A549 (cell line): ENCODE measurements around the gene CMTR1. TPM values are rescaled to one million over a fixed set of nuclear protein-coding genes. Genes with fewer than 3 reads are reported as not detected.

ENCODE experiments used
- ATAC-seq, 2 experiments: fragments of 200-7000 bp in 1 of 2; fragments of >200 bp in 1 of 2; cut with Nextera tagmentation in 1 of 2; cut with Tn5 transposase in 1 of 2; 3 replicates each; pipeline versions ENCODE4 v1.8.0 to v1.9.1; 2018 to 2020; ENCODE audit warnings: mild to moderate bottlenecking in 1 of 2, moderate library complexity in 1 of 2
- CTCF ChIA-PET: fragments of 300-600 bp; sonication (Branson Sonifier 250); formaldehyde crosslinking; extraction: SDS; loops from one replicate; lab custom pipeline; 2021; ENCODE audit warnings: antibody characterized with exemption, inconsistent platforms; lab: Yijun Ruan, JAX
- POLR2A ChIA-PET: fragments of 350-600 bp; formaldehyde crosslinking; extraction: SDS; loops from one replicate; lab custom pipeline; 2021; ENCODE audit warnings: antibody characterized with exemption, inconsistent platforms; lab: Yijun Ruan, JAX
- DNase-seq, 2 experiments: peaks; one replicate each; pipeline versions ENCODE4 v3.0.0 to v3.0.0-alpha.2; 2011 to 2016; ENCODE audit warnings: low read depth in 1 of 2, low spot score in 1 of 2
- FAIRE-seq: peaks from 2 replicates; lab custom pipeline; 2011; peaks lifted over from hg19 to GRCh38; lab: Jason Lieb, UNC
- H3K27ac ChIP-seq, 2 experiments: fragments of >200 bp; sonication (Bioruptor Twin); formaldehyde crosslinking; 3 replicates each; pipeline ENCODE4 v1.5.1; 2016 to 2017
- H3K4me1 ChIP-seq: fragments of >200 bp; sonication (Bioruptor Twin); formaldehyde crosslinking; 3 replicates; pipeline ENCODE4 v1.6.1; 2016
- H3K4me2 ChIP-seq: fragments of >200 bp; sonication (Bioruptor Twin); formaldehyde crosslinking; 3 replicates; pipeline ENCODE4 v1.6.1; 2016
- H3K4me3 ChIP-seq: fragments of >200 bp; sonication (Bioruptor Twin); formaldehyde crosslinking; 3 replicates; pipeline ENCODE4 v1.5.1; 2016
- H3K9me3 ChIP-seq: fragments of >200 bp; sonication (Bioruptor Twin); formaldehyde crosslinking; 3 replicates; pipeline ENCODE4 v1.6.1; 2016
- CBX2 ChIP-seq: fragments of 200-600 bp; sonication (generic); IDR thresholded peaks from 2 replicates; pipeline ENCODE4 v1.6.1; 2016; ENCODE audit warnings: low read depth, mild to moderate bottlenecking, borderline replicate concordance
- CEBPB ChIP-seq, 2 experiments: fragments of >200 bp in 1 of 2; sonication (Bioruptor Twin) in 1 of 2; formaldehyde crosslinking in 1 of 2; IDR thresholded peaks; 2 replicates each; pipeline ENCODE4 v1.6.1; 2012 to 2016
- EHMT2 ChIP-seq: fragments of 200-600 bp; sonication (generic); IDR thresholded peaks from 2 replicates; pipeline ENCODE4 v1.6.1; 2016; ENCODE audit warnings: antibody characterized with exemption, low read depth, mild to moderate bottlenecking, moderate library complexity
- FOSL2 ChIP-seq, 2 experiments: fragments of 450-650 bp in 1 of 2; fragments of >200 bp in 1 of 2; sonication (Bioruptor Twin) in 1 of 2; formaldehyde crosslinking; IDR thresholded peaks; 2 replicates each; pipeline versions ENCODE4 v1.5.0 to v1.6.1; 2016 to 2020; ENCODE audit warnings: mild to moderate bottlenecking in 1 of 2, moderate library complexity in 1 of 2
- GATA3 ChIP-seq: IDR thresholded peaks from 2 replicates; pipeline ENCODE4 v1.6.1; 2012; ENCODE audit warnings: borderline replicate concordance
- HDAC2 ChIP-seq: fragments of 200-600 bp; sonication (generic); IDR thresholded peaks from 2 replicates; pipeline ENCODE4 v1.6.1; 2016
- HEYL ChIP-seq: fragments of 250-450 bp; sonication (Bioruptor Pico); IDR thresholded peaks from 2 replicates; pipeline ENCODE4 v1.8.0; 2021; ENCODE audit warnings: mild to moderate bottlenecking, moderate library complexity
- HOXA7 ChIP-seq: fragments of 250-450 bp; sonication (Bioruptor Pico); IDR thresholded peaks from 2 replicates; pipeline ENCODE4 v1.5.0; 2020; ENCODE audit warnings: mild to moderate bottlenecking, moderate library complexity
- HOXB13 ChIP-seq: fragments of 250-450 bp; sonication (Bioruptor Pico); IDR thresholded peaks from 2 replicates; pipeline ENCODE4 v1.5.0; 2020; ENCODE audit warnings: low read depth, mild to moderate bottlenecking, moderate library complexity
- JUN ChIP-seq, 2 experiments: fragments of >200 bp; sonication (Bioruptor Twin); formaldehyde crosslinking; IDR thresholded peaks; 2 replicates in 1 of 2; 3 replicates in 1 of 2; pipeline ENCODE4 v1.6.1; 2016 to 2017
- NFE2L2 ChIP-seq: fragments of 150-350 bp; conservative IDR thresholded peaks from 2 replicates; pipeline ENCODE4 v1.6.1; 2014; ENCODE audit warnings: low read length
- POLR2AphosphoS2 ChIP-seq: conservative IDR thresholded peaks from 2 replicates; pipeline ENCODE4 v1.6.1; 2012; ENCODE audit warnings: low read length, improper control_type of control experiment, inconsistent platforms
- RAD21 ChIP-seq, 2 experiments: fragments of >200 bp in 1 of 2; sonication (Bioruptor Twin) in 1 of 2; formaldehyde crosslinking in 1 of 2; IDR thresholded peaks in 1 of 2; conservative IDR thresholded peaks in 1 of 2; 2 replicates in 1 of 2; 3 replicates in 1 of 2; pipeline ENCODE4 v1.6.1; 2012 to 2018; ENCODE audit warnings: inconsistent platforms in 1 of 2
- RCOR1 ChIP-seq: fragments of 150-350 bp; IDR thresholded peaks from 2 replicates; pipeline ENCODE4 v1.6.1; 2014; ENCODE audit warnings: antibody characterized with exemption, low read length, low read depth
- RFX5 ChIP-seq: fragments of 450-650 bp; IDR thresholded peaks from 2 replicates; pipeline ENCODE4 v1.7.1; 2014; ENCODE audit warnings: antibody characterized with exemption, mild to moderate bottlenecking, moderate library complexity
- RNF2 ChIP-seq: fragments of 200-600 bp; sonication (generic); IDR thresholded peaks from 2 replicates; pipeline ENCODE4 v1.6.1; 2016; ENCODE audit warnings: low read depth, mild to moderate bottlenecking, antibody characterized with exemption, moderate library complexity, borderline replicate concordance
- TFCP2L1 ChIP-seq: fragments of 250-450 bp; sonication (Bioruptor Pico); IDR thresholded peaks from 2 replicates; pipeline ENCODE4 v1.5.0; 2021; ENCODE audit warnings: mild to moderate bottlenecking
- ZFP36 ChIP-seq: fragments of 450-650 bp; IDR thresholded peaks from 2 replicates; pipeline ENCODE4 v1.6.1; 2014; ENCODE audit warnings: borderline replicate concordance; ENCODE audit not compliant: partially characterized antibody
- ZNF302 ChIP-seq: fragments of 250-450 bp; sonication (Bioruptor Pico); IDR thresholded peaks from 2 replicates; pipeline ENCODE4 v1.9.0; 2021; ENCODE audit warnings: inconsistent platforms, mild to moderate bottlenecking, moderate library complexity
- WGBS: methylation state at CpG from one replicate; pipeline ENCODE4 v1.1.6; 2017; ENCODE audit errors: missing lambda C conversion rate; 5-methylcytosine and 5-hydroxymethylcytosine counted together
- polyA plus RNA-seq, 4 experiments: library from polyadenylated mRNA; depleted of rRNA in 3 of 4; stranded (reverse); fragments of >200 nt; fragmentation: RNase III in 1 of 4; extraction: RNeasy Plus Mini Kit Qiagen cat#74134 plus additional on column Dnase treatment in 1 of 4; gene quantifications; 2 replicates in 3 of 4; 3 replicates in 1 of 4; pipeline ENCODE4 v1.2.3, GENCODE V29; 2011 to 2017
- TF ChIP-seq, protein P1 (sequence below): IDR thresholded peaks from 2 replicates; pipeline ENCODE4 v1.6.1; 2012; ENCODE audit warnings: low read depth, borderline replicate concordance
- TF ChIP-seq, protein P2 (sequence below): fragments of 250-450 bp; sonication (Bioruptor Pico); IDR thresholded peaks from 2 replicates; pipeline ENCODE4 v1.5.0; 2020; ENCODE audit warnings: low read depth, mild to moderate bottlenecking, moderate library complexity
- TF ChIP-seq, protein P3 (sequence below): fragments of 250-450 bp; sonication (Bioruptor Pico); IDR thresholded peaks from 2 replicates; pipeline ENCODE4 v1.5.0; 2021; ENCODE audit warnings: mild to moderate bottlenecking, moderate library complexity, borderline replicate concordance

CMTR1 gene
- polyA plus RNA-seq, 2 of the 4 experiments (the other 2 are of a cell fraction): 17.0 to 17.8 TPM

DNA sequence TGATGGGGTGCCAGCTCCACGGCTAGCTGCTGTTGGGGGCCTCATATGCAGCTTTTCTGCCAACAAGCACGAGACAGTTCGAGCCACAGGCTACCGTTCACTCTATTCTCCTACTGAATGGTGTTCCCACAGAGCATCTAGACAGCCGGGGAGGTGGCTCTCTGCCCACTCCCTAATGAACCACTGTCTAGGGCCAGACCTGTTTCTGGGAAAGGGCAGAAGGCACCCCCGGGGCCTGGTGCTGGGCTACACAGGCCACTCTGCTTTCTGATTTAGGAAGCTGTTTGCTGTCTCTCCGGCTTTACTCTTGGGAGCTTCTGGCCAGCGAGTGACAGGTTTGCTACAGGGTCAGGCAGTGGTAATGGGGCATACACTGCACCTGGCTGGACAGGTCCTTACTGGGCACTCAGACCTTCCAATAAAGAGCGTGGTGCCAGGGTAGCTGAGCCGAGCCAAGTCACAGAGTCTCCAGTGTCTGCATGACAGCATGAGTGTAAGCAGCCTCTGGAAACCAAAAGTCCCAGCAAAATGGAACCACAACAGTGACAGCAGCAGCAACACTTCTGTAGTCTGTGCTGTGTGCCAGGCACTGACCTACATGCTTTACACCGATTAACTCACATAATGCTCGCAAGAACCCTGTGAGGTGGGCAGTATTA is 58.3 kb downstream of the CMTR1 start:
- no peak for DNase-seq
- H3K4me3 ChIP-seq: no peak overlapping the region
- 85% methylated on average over 5 of the region's 12 CpGs for WGBS
- H3K9me3 ChIP-seq: no peaks in the 10 kb centered on the region
- no peak overlapping the region for H3K4me2 ChIP-seq
- POLR2A ChIA-PET: no interaction called here
- TF ChIP-seq CEBPB (IDR thresholded peaks at IDR 0.05) (no peak), FOSL2 (IDR thresholded peaks at IDR 0.05) (no peak), FOSL2 (CRISPR knock-in tag; IDR thresholded peaks at IDR 0.05) (no peak), CBX2 (no peak), JUN (IDR thresholded peaks at IDR 0.05) (no peak), RAD21 (conservative IDR thresholded peaks at IDR 0.05 in 1 of 2, IDR thresholded peaks at IDR 0.05 in 1 of 2) (no peak), EHMT2 (no peak), ZNF302 (CRISPR knock-in tag) (no peak), ZFP36 (no peak), RFX5 (no peak), NFE2L2 (no peak), HOXB13 (CRISPR knock-in tag) (no peak), TFCP2L1 (CRISPR knock-in tag) (no peak), RNF2 (no peak), RCOR1 (no peak), HDAC2 (no peak)
- TF ChIP-seq, protein P1, sequence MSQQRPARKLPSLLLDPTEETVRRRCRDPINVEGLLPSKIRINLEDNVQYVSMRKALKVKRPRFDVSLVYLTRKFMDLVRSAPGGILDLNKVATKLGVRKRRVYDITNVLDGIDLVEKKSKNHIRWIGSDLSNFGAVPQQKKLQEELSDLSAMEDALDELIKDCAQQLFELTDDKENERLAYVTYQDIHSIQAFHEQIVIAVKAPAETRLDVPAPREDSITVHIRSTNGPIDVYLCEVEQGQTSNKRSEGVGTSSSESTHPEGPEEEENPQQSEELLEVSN: no peak
- TF ChIP-seq, protein P2, sequence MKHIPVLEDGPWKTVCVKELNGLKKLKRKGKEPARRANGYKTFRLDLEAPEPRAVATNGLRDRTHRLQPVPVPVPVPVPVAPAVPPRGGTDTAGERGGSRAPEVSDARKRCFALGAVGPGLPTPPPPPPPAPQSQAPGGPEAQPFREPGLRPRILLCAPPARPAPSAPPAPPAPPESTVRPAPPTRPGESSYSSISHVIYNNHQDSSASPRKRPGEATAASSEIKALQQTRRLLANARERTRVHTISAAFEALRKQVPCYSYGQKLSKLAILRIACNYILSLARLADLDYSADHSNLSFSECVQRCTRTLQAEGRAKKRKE: no peak
- TF ChIP-seq, protein P3, sequence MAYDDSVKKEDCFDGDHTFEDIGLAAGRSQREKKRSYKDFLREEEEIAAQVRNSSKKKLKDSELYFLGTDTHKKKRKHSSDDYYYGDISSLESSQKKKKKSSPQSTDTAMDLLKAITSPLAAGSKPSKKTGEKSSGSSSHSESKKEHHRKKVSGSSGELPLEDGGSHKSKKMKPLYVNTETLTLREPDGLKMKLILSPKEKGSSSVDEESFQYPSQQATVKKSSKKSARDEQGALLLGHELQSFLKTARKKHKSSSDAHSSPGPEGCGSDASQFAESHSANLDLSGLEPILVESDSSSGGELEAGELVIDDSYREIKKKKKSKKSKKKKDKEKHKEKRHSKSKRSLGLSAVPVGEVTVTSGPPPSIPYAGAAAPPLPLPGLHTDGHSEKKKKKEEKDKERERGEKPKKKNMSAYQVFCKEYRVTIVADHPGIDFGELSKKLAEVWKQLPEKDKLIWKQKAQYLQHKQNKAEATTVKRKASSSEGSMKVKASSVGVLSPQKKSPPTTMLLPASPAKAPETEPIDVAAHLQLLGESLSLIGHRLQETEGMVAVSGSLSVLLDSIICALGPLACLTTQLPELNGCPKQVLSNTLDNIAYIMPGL: no peak
- TF ChIP-seq, all 56 proteins: peak for 0
- CTCF ChIA-PET: interaction anchor here (0.9 to 1.8 kb wide), 6 partner anchors 9 to 201 kb away, joined by 3 to 8 read pairs (median 4); no protein-coding TSS in a partner anchor
- no peaks in the 10 kb centered on the region for H3K4me1 ChIP-seq
- no peak overlapping the region for H3K27ac ChIP-seq
- no peak for FAIRE-seq
- peak in 1 of 2 experiments; percentile 25; a peak in 2 of 6 replicates for ATAC-seq

DNA sequence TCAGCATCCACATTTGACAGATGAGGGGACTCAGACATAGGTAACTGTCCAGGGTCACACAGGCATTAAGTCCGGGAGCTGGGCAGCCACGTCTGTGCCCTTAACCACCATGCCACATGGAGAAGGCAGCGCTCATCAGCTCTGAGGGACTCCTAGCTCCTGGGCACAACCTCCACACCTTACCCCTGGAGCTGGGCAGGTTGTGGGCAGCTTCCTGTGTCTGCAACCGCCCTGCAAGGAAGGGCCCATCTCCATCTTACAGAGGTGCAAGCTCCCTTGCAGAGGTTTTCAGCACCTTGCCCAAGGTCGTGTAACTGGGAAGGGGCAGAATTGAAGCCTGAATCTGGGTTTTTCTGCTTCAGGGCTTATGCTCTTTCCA is 58.8 kb downstream of the CMTR1 start:
- no peak for TF ChIP-seq GATA3
- TF ChIP-seq HOXA7 (CRISPR knock-in tag): no peak
- no peak for TF ChIP-seq POLR2AphosphoS2
- no peak for TF ChIP-seq HEYL (CRISPR knock-in tag)
- DNase-seq: no peak
- H3K27ac ChIP-seq: no peak overlapping the region
- POLR2A ChIA-PET: no interaction called here
- H3K4me2 ChIP-seq: no peak overlapping the region
- ATAC-seq: no peak
- 93% methylated on average over 3 of the region's 5 CpGs for WGBS
- CTCF ChIA-PET: interaction anchor here (0.6 to 1.8 kb wide), 5 partner anchors 13 to 200 kb away, joined by 3 to 8 read pairs (median 4); no protein-coding TSS in a partner anchor
- no peaks in the 10 kb centered on the region for H3K9me3 ChIP-seq
- FAIRE-seq: no peak
- H3K4me3 ChIP-seq: no peak overlapping the region
- no peaks in the 10 kb centered on the region for H3K4me1 ChIP-seq
